GM23248 (cell line): ENCODE data around the gene RETREG1. TPM values are rescaled to one million over a fixed set of nuclear protein-coding genes. Genes with fewer than 3 reads are reported as not detected.

ENCODE experiments used
- DNase-seq: peaks from one replicate; pipeline ENCODE4 v3.0.0-alpha.2; 2015
- H2AFZ ChIP-seq: fragments of 200-600 bp; sonication (generic); 2 replicates; pipeline ENCODE4 v1.6.1; 2016; ENCODE audit warnings: antibody characterized with exemption
- H3F3A ChIP-seq: fragments of 200-600 bp; sonication (generic); 2 replicates; pipeline ENCODE4 v1.6.1; 2016; ENCODE audit warnings: mild to moderate bottlenecking, antibody characterized with exemption, mixed run types; ENCODE audit not compliant: insufficient read depth
- H3K27ac ChIP-seq: fragments of 200-600 bp; sonication (generic); 2 replicates; pipeline ENCODE4 v1.5.1; 2016; ENCODE audit warnings: mild to moderate bottlenecking
- H3K27me3 ChIP-seq: fragments of 200-600 bp; sonication (generic); replicated peaks from 2 replicates; pipeline ENCODE4 v1.6.1; 2016; ENCODE audit warnings: mild to moderate bottlenecking; ENCODE audit not compliant: insufficient read depth
- H3K36me3 ChIP-seq: fragments of 200-600 bp; sonication (generic); 2 replicates; pipeline ENCODE4 v1.6.1; 2016; ENCODE audit warnings: low read depth, mild to moderate bottlenecking
- H3K4me1 ChIP-seq: fragments of 200-600 bp; sonication (generic); 2 replicates; pipeline ENCODE4 v1.6.1; 2016; ENCODE audit warnings: mild to moderate bottlenecking; ENCODE audit not compliant: insufficient read depth
- H3K4me2 ChIP-seq: fragments of 200-600 bp; sonication (generic); one replicate; pipeline ENCODE4 v1.6.1; 2016; ENCODE audit warnings: mild to moderate bottlenecking; ENCODE audit not compliant: unreplicated experiment
- H3K4me3 ChIP-seq: fragments of 200-600 bp; sonication (generic); 2 replicates; pipeline ENCODE4 v1.5.1; 2016; ENCODE audit warnings: mild to moderate bottlenecking
- H3K79me2 ChIP-seq: fragments of 200-600 bp; sonication (generic); 2 replicates; pipeline ENCODE4 v1.6.1; 2016; ENCODE audit warnings: mild to moderate bottlenecking; ENCODE audit not compliant: insufficient read depth
- H3K9ac ChIP-seq: fragments of 200-600 bp; sonication (generic); 2 replicates; pipeline ENCODE4 v1.6.1; 2016; ENCODE audit warnings: mild to moderate bottlenecking
- H3K9me2 ChIP-seq: fragments of 200-600 bp; sonication (generic); 2 replicates; pipeline ENCODE4 v1.6.1; 2016; ENCODE audit warnings: mixed run types, mild to moderate bottlenecking, moderate library complexity; ENCODE audit not compliant: insufficient read depth
- H3K9me3 ChIP-seq: fragments of 200-600 bp; sonication (generic); one replicate; pipeline ENCODE4 v1.6.1; 2017; ENCODE audit warnings: low read depth
- H4K20me1 ChIP-seq: fragments of 200-600 bp; sonication (generic); 2 replicates; pipeline ENCODE4 v1.6.0; 2016; ENCODE audit not compliant: insufficient read depth
- EZH2 ChIP-seq: fragments of 200-600 bp; sonication (generic); IDR thresholded peaks from 2 replicates; pipeline ENCODE4 v1.6.1; 2018; ENCODE audit warnings: antibody characterized with exemption, mild to moderate bottlenecking; ENCODE audit not compliant: insufficient read depth, poor library complexity, severe bottlenecking
- EZH2phosphoT487 ChIP-seq: fragments of 200-600 bp; sonication (generic); IDR thresholded peaks from 2 replicates; pipeline ENCODE4 v1.6.1; 2018; ENCODE audit warnings: antibody characterized with exemption, moderate library complexity, mild to moderate bottlenecking, low read depth; ENCODE audit not compliant: insufficient read depth
- WGBS, 2 experiments: methylation state at CpG; one replicate each; pipeline ENCODE4 v1.1.6; 2015 to 2017; ENCODE audit warnings: low lambda C conversion rate in 2 of 2, low coverage in 1 of 2; ENCODE audit errors: missing lambda C conversion rate in 2 of 2; 5-methylcytosine and 5-hydroxymethylcytosine counted together
- in situ Hi-C: fragments of 300-500 bp; cut with MboI; formaldehyde crosslinking; loops from 2 replicates; pipeline ENCODE4 v1.15.0; 2020
- polyA plus RNA-seq: library from polyadenylated mRNA; unstranded; fragments of >200 nt; fragmentation: Nextera tagmentation; extraction: Ambion mirVana; gene quantifications from 2 replicates; pipeline ENCODE4 v1.2.1, GENCODE V29; 2016
- total RNA-seq: library from RNA; depleted of rRNA; stranded (reverse); fragments of >200 nt; shearing (Covaris generic); gene quantifications from 2 replicates; pipeline ENCODE4 v1.2.3, GENCODE V29; 2014

The RETREG1 gene
- total and polyA plus RNA-seq, 2 experiments from 2014 or later = 0.22 to 1.1 TPM

- H3K4me3 ChIP-seq = no peak overlapping the region
- no peaks in the 10 kb centered on the region for H3K9me2 ChIP-seq
- H3K36me3 ChIP-seq = no peaks in the 10 kb centered on the region
- WGBS, 2 experiments = 88 to 91% methylated on average over 7 of the region's 7 CpGs
- H4K20me1 ChIP-seq = no peaks in the 10 kb centered on the region
- in situ Hi-C loops = no loop called here
- H3K27me3 ChIP-seq = no peaks in the 10 kb centered on the region
- DNase-seq = no peak
- H3F3A ChIP-seq = no peaks in the 10 kb centered on the region
- no peaks in the 10 kb centered on the region for H3K9me3 ChIP-seq
- no peaks in the 10 kb centered on the region for H3K4me1 ChIP-seq
- H3K9ac ChIP-seq = no peak overlapping the region
- no peak overlapping the region for H3K27ac ChIP-seq
- no peaks in the 10 kb centered on the region for H3K79me2 ChIP-seq
- H2AFZ ChIP-seq = no peak overlapping the region
- H3K4me2 ChIP-seq = no peak overlapping the region
- no peak for TF ChIP-seq EZH2
- TF ChIP-seq EZH2phosphoT487 = no peak
These were observed 88.3 kb downstream of the RETREG1 start for GRCh38 chr5:16528382-16529110.

- no peak for DNase-seq
- Histone ChIP-seq H3K79me2 (no peaks in the 10 kb centered on the region), H2AFZ (no peak overlapping the region), H3K9ac (no peak overlapping the region), H3K27ac (no peak overlapping the region), H3K27me3 (no peaks in the 10 kb centered on the region; the same call in 1 of the 2 replicates), H3K9me2 (no peaks in the 10 kb centered on the region), H4K20me1 (no peaks in the 10 kb centered on the region), H3K36me3 (no peaks in the 10 kb centered on the region), H3K4me1 (no peaks in the 10 kb centered on the region), H3K4me2 (no peak overlapping the region), H3K4me3 (no peak overlapping the region), H3F3A (no peaks in the 10 kb centered on the region), H3K9me3 (no peaks in the 10 kb centered on the region)
- TF ChIP-seq EZH2 (no peak), EZH2phosphoT487 (no peak)
- WGBS, 2 experiments = 60 to 61% methylated on average over 4 of the region's 4 CpGs
- in situ Hi-C loops = no loop called here
These were observed 91.1 kb downstream of the RETREG1 start for GRCh38 chr5:16525651-16526050.

- Histone ChIP-seq H3K79me2 (no peaks in the 10 kb centered on the region), H3K9me2 (no peaks in the 10 kb centered on the region), H4K20me1 (no peaks in the 10 kb centered on the region), H3F3A (no peaks in the 10 kb centered on the region), H3K4me1 (no peaks in the 10 kb centered on the region), H3K27ac (no peak overlapping the region), H3K9ac (no peak overlapping the region), H3K36me3 (no peaks in the 10 kb centered on the region), H3K4me2 (no peak overlapping the region), H2AFZ (no peak overlapping the region), H3K4me3 (no peak overlapping the region), H3K9me3 (no peaks in the 10 kb centered on the region), H3K27me3 (no peaks in the 10 kb centered on the region; the same call in 1 of the 2 replicates)
- TF ChIP-seq EZH2phosphoT487 (no peak), EZH2 (no peak)
- 79 to 82% methylated on average over 5 of the region's 5 CpGs for WGBS, 2 experiments
- DNase-seq = no peak
- in situ Hi-C loops = no loop called here
These were observed 92.5 kb downstream of the RETREG1 start for GRCh38 chr5:16524286-16524685.

- Histone ChIP-seq H3K9ac (no peak overlapping the region), H3F3A (no peaks in the 10 kb centered on the region), H4K20me1 (no peaks in the 10 kb centered on the region), H3K4me1 (0 out of 2 replicates have a peak, but pooled peaks cover 6% of the 10 kb centered on the region), H3K79me2 (no peaks in the 10 kb centered on the region), H3K27me3 (no peaks in the 10 kb centered on the region; the same call in 1 of the 2 replicates), H3K27ac (no peak overlapping the region), H3K4me2 (no peak overlapping the region), H2AFZ (no peak overlapping the region), H3K9me3 (no peaks in the 10 kb centered on the region), H3K36me3 (no peaks in the 10 kb centered on the region), H3K4me3 (no peak overlapping the region), H3K9me2 (no peaks in the 10 kb centered on the region)
- in situ Hi-C loops = no loop called here
- DNase-seq = no peak
- TF ChIP-seq EZH2 (no peak), EZH2phosphoT487 (no peak)
- WGBS, 2 experiments = 89% methylated on average over 10 of the region's 10 CpGs
These were observed 95.0 kb downstream of the RETREG1 start for GRCh38 chr5:16521521-16522483.
